RWPE1 (cell line): ENCODE measurements around the gene ZNF236.

Experiments used
- CTCF ChIA-PET: fragments of 350-600 bp; sonication (Branson Sonifier 250); formaldehyde crosslinking; extraction: SDS; loops from one replicate; lab custom pipeline; 2021; lab: Yijun Ruan, JAX
- POLR2A ChIA-PET: fragments of 400-600 bp; formaldehyde crosslinking; extraction: SDS; loops from one replicate; lab custom pipeline; 2020; ENCODE audit warnings: antibody characterized with exemption; ENCODE audit not compliant: low non-redundant PET; lab: Yijun Ruan, JAX
- DNase-seq: peaks from one replicate; pipeline ENCODE4 v3.0.0; 2012; ENCODE audit warnings: low spot score
- H3K27ac ChIP-seq: fragments of 450-650 bp; 2 replicates; pipeline ENCODE4 v1.5.1; 2017
- TF ChIP-seq, protein P1 (sequence below): fragments of 450-650 bp; conservative IDR thresholded peaks from 2 replicates; pipeline ENCODE4 v1.5.1; 2017; ENCODE audit warnings: low read depth, mild to moderate bottlenecking

Gene ZNF236

GRCh38 chr18:76824754-76825153 is 2.4 kb downstream of the ZNF236 start:
- CTCF ChIA-PET, result no interaction called here
- H3K27ac ChIP-seq, result peak overlapping the region; percentile 93

GRCh38 chr18:76827205-76828200 is 5.1 kb downstream of the ZNF236 start:
- POLR2A ChIA-PET, result no interaction called here
- no peak for DNase-seq
- TF ChIP-seq, protein P1, sequence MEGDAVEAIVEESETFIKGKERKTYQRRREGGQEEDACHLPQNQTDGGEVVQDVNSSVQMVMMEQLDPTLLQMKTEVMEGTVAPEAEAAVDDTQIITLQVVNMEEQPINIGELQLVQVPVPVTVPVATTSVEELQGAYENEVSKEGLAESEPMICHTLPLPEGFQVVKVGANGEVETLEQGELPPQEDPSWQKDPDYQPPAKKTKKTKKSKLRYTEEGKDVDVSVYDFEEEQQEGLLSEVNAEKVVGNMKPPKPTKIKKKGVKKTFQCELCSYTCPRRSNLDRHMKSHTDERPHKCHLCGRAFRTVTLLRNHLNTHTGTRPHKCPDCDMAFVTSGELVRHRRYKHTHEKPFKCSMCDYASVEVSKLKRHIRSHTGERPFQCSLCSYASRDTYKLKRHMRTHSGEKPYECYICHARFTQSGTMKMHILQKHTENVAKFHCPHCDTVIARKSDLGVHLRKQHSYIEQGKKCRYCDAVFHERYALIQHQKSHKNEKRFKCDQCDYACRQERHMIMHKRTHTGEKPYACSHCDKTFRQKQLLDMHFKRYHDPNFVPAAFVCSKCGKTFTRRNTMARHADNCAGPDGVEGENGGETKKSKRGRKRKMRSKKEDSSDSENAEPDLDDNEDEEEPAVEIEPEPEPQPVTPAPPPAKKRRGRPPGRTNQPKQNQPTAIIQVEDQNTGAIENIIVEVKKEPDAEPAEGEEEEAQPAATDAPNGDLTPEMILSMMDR, result no peak
- CTCF ChIA-PET, result no interaction called here
- H3K27ac ChIP-seq, result 0 out of 2 replicates have a peak overlapping the region, but pooled peaks have one; percentile 2

More at GRCh38 chr18:76824754-76825153, 2.4 kb downstream of the ZNF236 start:
- TF ChIP-seq, protein P1, result no peak
- POLR2A ChIA-PET, result no interaction called here
- DNase-seq, result no peak

- no peak for DNase-seq
- ChIA-PET POLR2A (no interaction called here), CTCF (no interaction called here)
- no peak overlapping the region for H3K27ac ChIP-seq
- TF ChIP-seq, protein P1, result no peak
Measured at GRCh38 chr18:76834379-76834778, 12.0 kb downstream of the ZNF236 start.

GRCh38 chr18:76835380-76835779 is 13.0 kb downstream of the ZNF236 start:
- ChIA-PET POLR2A (no interaction called here), CTCF (no interaction called here)
- H3K27ac ChIP-seq, result no peak overlapping the region
- TF ChIP-seq, protein P1, result no peak
- no peak for DNase-seq

DNA sequence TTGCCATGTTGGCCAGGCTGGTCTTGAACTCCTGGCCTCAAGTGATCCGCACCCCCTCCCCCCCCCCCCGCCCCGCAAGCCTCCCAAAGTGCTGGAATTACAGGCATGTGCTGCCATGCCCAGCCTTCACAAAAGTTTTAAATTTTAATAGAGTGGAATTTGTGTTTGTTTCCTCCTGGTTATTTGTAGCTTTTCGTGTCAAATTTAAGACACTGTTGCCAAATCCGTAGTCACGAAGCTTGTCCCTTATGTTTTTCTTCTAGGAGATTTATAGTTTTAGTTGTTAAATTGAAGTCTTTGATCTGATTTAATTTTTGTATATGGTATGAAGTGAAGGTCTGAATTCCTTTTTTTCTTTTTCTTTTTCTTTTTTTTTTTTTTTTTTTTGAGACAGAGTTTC is 14.7 kb downstream of the ZNF236 start:
- DNase-seq, result no peak
- TF ChIP-seq, protein P1, result no peak
- CTCF ChIA-PET, result no interaction called here
- POLR2A ChIA-PET, result no interaction called here
- no peak overlapping the region for H3K27ac ChIP-seq

DNA sequence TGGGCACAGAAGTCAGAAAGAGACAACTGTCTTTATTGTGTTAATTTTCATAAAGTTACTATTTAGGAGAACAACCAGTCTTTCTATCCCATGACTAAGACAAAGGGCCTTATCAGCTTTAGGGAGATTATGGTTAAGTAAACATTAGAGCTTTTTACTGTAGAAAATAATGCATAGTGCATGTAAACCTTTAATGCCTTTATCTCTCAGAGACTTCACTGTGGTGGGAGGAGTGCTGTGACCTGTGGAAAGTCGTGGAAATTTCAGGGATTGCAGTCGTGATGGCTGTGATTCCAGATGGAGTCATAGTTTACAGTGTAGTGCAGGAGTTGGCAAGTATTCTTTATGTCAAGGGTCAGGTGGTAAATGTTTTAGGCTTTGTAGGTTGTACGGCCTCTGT is 15.8 kb downstream of the ZNF236 start:
- no peak overlapping the region for H3K27ac ChIP-seq
- DNase-seq, result no peak
- TF ChIP-seq, protein P1, result no peak
- POLR2A ChIA-PET, result no interaction called here
- CTCF ChIA-PET, result interaction anchor here (0.6 kb wide), 1 partner anchor 37 kb away, joined by 3 read pairs; no protein-coding TSS in a partner anchor
